Measurements from ENCODE around the gene NFIC.

- TF ChIP-seq, protein P1, sequence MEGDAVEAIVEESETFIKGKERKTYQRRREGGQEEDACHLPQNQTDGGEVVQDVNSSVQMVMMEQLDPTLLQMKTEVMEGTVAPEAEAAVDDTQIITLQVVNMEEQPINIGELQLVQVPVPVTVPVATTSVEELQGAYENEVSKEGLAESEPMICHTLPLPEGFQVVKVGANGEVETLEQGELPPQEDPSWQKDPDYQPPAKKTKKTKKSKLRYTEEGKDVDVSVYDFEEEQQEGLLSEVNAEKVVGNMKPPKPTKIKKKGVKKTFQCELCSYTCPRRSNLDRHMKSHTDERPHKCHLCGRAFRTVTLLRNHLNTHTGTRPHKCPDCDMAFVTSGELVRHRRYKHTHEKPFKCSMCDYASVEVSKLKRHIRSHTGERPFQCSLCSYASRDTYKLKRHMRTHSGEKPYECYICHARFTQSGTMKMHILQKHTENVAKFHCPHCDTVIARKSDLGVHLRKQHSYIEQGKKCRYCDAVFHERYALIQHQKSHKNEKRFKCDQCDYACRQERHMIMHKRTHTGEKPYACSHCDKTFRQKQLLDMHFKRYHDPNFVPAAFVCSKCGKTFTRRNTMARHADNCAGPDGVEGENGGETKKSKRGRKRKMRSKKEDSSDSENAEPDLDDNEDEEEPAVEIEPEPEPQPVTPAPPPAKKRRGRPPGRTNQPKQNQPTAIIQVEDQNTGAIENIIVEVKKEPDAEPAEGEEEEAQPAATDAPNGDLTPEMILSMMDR (IDR thresholded peaks at IDR 0.05) = no peak
- TF ChIP-seq EZH2 (IDR thresholded peaks at IDR 0.05) = no peak
Measured at GRCh38 chr19:3383121-3383722, 16.8 kb downstream of the NFIC start.

Measured in neural progenitor cell (in vitro differentiated cells).